Prostate gland (tissue), 2 donors: ENCODE results near the gene LYPD5.

Experiments used
- POLR2A ChIP-seq: fragments of 450-650 bp; IDR thresholded peaks from one replicate; pipeline ENCODE4 v1.6.1; 2016; ENCODE audit warnings: antibody characterized with exemption, mild to moderate bottlenecking
- POLR2AphosphoS5 ChIP-seq: sonication (generic); formaldehyde crosslinking; IDR thresholded peaks from one replicate; pipeline ENCODE4 v1.6.1; 2017; ENCODE audit warnings: antibody characterized with exemption
- TF ChIP-seq, protein P1 (sequence below), 4 experiments: fragments of 200-600 bp in 2 of 4; fragments of 450-650 bp in 2 of 4; sonication (generic) in 2 of 4; IDR thresholded peaks; 1 replicate in 3 of 4; 2 replicates in 1 of 4; pipeline ENCODE4 v1.5.1; 2016 to 2019; ENCODE audit warnings: antibody characterized with exemption in 4 of 4, mild to moderate bottlenecking in 2 of 4, moderate library complexity in 2 of 4

DNA sequence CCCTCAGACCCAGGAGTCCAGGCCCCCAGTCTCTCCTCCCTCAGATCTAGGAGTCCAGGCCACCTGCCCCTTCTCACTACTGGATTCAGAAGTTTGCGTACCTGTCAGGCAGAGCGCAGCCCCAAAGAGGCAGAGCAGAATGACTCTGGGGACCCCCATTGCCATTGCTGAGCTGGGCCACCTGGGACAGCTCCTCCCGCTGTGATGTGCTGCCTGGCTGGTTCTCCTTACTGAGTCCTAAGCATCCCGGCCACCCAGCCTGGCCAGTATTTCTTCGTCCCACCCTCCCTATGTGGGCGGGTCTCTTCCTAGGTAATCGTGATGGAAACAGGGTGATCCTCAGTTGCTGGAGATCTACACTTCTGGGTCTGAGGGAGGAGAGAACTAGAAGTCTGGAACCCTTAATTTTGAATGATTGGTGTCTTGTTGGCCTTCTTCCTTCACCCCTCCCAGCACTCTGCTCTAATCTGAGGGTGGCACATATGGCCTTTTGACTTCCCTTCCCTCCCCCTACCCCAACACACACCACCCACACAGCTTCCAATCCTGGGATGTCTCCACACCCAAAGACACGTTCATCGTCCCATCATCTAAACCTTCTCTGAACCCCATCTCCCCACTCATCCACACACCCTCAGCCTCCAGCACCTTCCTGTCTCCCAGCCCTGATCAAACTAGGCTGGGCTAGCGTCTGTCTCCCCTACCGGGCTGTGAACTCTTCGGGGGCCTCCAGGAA is at the start of gene LYPD5:
- no peak for TF ChIP-seq POLR2AphosphoS5
- TF ChIP-seq, protein P1, sequence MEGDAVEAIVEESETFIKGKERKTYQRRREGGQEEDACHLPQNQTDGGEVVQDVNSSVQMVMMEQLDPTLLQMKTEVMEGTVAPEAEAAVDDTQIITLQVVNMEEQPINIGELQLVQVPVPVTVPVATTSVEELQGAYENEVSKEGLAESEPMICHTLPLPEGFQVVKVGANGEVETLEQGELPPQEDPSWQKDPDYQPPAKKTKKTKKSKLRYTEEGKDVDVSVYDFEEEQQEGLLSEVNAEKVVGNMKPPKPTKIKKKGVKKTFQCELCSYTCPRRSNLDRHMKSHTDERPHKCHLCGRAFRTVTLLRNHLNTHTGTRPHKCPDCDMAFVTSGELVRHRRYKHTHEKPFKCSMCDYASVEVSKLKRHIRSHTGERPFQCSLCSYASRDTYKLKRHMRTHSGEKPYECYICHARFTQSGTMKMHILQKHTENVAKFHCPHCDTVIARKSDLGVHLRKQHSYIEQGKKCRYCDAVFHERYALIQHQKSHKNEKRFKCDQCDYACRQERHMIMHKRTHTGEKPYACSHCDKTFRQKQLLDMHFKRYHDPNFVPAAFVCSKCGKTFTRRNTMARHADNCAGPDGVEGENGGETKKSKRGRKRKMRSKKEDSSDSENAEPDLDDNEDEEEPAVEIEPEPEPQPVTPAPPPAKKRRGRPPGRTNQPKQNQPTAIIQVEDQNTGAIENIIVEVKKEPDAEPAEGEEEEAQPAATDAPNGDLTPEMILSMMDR (IDR thresholded peaks at IDR 0.05) = no peak
- no peak for TF ChIP-seq POLR2A
